GM21723 (cell line): ENCODE data around the gene GET4.

Experiments
- ATAC-seq: cut with Tn5 transposase; IDR thresholded peaks from one replicate; pipeline ENCODE4 v1.9.1; 2021; ENCODE audit warnings: mild to moderate bottlenecking, moderate library complexity; ENCODE audit not compliant: unreplicated experiment

Gene GET4

GRCh38 chr7:898460-898854 lies 22.1 kb downstream of the GET4 start:
- ATAC-seq, result no peak

- no peak for ATAC-seq
These were observed 22.7 kb downstream of the GET4 start for GRCh38 chr7:898855-899681.

- ATAC-seq, result no peak
These were observed 23.5 kb downstream of the GET4 start for GRCh38 chr7:899806-900205.

- no peak for ATAC-seq
These were observed 24.1 kb downstream of the GET4 start for GRCh38 chr7:900331-901040.

- peak; percentile 26 for ATAC-seq
These were observed 24.7 kb downstream of the GET4 start for GRCh38 chr7:901041-901387.

- ATAC-seq, result peak; percentile 40
These were observed 25.2 kb downstream of the GET4 start for GRCh38 chr7:901388-902154.

- no peak for ATAC-seq
These were observed 26.6 kb downstream of the GET4 start for GRCh38 chr7:902996-903395.

GRCh38 chr7:903921-904755 lies 27.8 kb downstream of the GET4 start:
- no peak for ATAC-seq

- no peak for ATAC-seq
These were observed 28.5 kb downstream of the GET4 start for GRCh38 chr7:904847-905246.

GRCh38 chr7:906776-907157 lies 30.4 kb downstream of the GET4 start:
- ATAC-seq, result no peak

- no peak for ATAC-seq
These were observed 31.0 kb downstream of the GET4 start for GRCh38 chr7:907158-907980.

- ATAC-seq, result no peak
These were observed 31.8 kb downstream of the GET4 start for GRCh38 chr7:908159-908581.

- ATAC-seq, result peak; percentile 68
These were observed 32.4 kb downstream of the GET4 start for GRCh38 chr7:908591-909357.

GRCh38 chr7:909358-910329 lies 33.3 kb downstream of the GET4 start:
- no peak for ATAC-seq

GRCh38 chr7:910441-910861 lies 34.1 kb downstream of the GET4 start:
- ATAC-seq, result no peak

- no peak for ATAC-seq
These were observed 34.6 kb downstream of the GET4 start for GRCh38 chr7:910931-911431.

- ATAC-seq, result no peak
These were observed 35.6 kb downstream of the GET4 start for GRCh38 chr7:911791-912480.
